RWPE1 (cell line): ENCODE measurements around the gene GTF2E1.
"Not testable (repeated sequence)": the region's sequence is repeated elsewhere in the genome, so short reads cannot be mapped to it uniquely, and the experiment has no call there.

Source experiments
- CTCF ChIA-PET: fragments of 350-600 bp; sonication (Branson Sonifier 250); formaldehyde crosslinking; extraction: SDS; loops from one replicate; lab custom pipeline; 2021; lab: Yijun Ruan, JAX
- POLR2A ChIA-PET: fragments of 400-600 bp; formaldehyde crosslinking; extraction: SDS; loops from one replicate; lab custom pipeline; 2020; ENCODE audit warnings: antibody characterized with exemption; ENCODE audit not compliant: low non-redundant PET; lab: Yijun Ruan, JAX
- DNase-seq: peaks from one replicate; pipeline ENCODE4 v3.0.0; 2012; ENCODE audit warnings: low spot score
- H3K27ac ChIP-seq: fragments of 450-650 bp; 2 replicates; pipeline ENCODE4 v1.5.1; 2017
- CTCF ChIP-seq: fragments of 450-650 bp; conservative IDR thresholded peaks from 2 replicates; pipeline ENCODE4 v1.5.1; 2017; ENCODE audit warnings: low read depth, mild to moderate bottlenecking

GTF2E1 gene

GRCh38 chr3:120773932-120774331 lies 31.4 kb downstream of the GTF2E1 start:
- ChIA-PET POLR2A (no interaction called here), CTCF (no interaction called here)
- no peak for TF ChIP-seq CTCF
- H3K27ac ChIP-seq, result no peak overlapping the region
- DNase-seq, result no peak

GRCh38 chr3:120775411-120775810 lies 32.9 kb downstream of the GTF2E1 start:
- ChIA-PET CTCF (no interaction called here), POLR2A (no interaction called here)
- H3K27ac ChIP-seq, result no peak overlapping the region
- no peak for DNase-seq
- TF ChIP-seq CTCF, result no peak

GRCh38 chr3:120778776-120779175 lies 36.2 kb downstream of the GTF2E1 start:
- H3K27ac ChIP-seq, result no peak overlapping the region
- TF ChIP-seq CTCF, result no peak
- no peak for DNase-seq
- ChIA-PET POLR2A (no interaction called here), CTCF (interaction anchor here (0.6 kb wide), 1 partner anchor 552 kb away, joined by 7 read pairs; no protein-coding TSS in a partner anchor)

- POLR2A ChIA-PET, result no interaction called here
- no peak for TF ChIP-seq CTCF
- DNase-seq, result peak; percentile 72
- H3K27ac ChIP-seq, result peak overlapping the region; percentile 55
- CTCF ChIA-PET, result no interaction called here
Observed at GRCh38 chr3:120780977-120781376, 38.4 kb downstream of the GTF2E1 start.

GRCh38 chr3:120785832-120786231 lies 43.3 kb downstream of the GTF2E1 start:
- H3K27ac ChIP-seq, CTCF ChIA-PET, DNase-seq, POLR2A ChIA-PET: not testable (repeated sequence)

- H3K27ac ChIP-seq, result no peak overlapping the region
- ChIA-PET POLR2A (no interaction called here), CTCF (no interaction called here)
- no peak for DNase-seq
- TF ChIP-seq CTCF, result no peak
Observed at GRCh38 chr3:120791010-120791409, 48.5 kb downstream of the GTF2E1 start.

- ChIA-PET POLR2A (no interaction called here), CTCF (interaction anchor here (0.7 to 1.7 kb wide), 2 partner anchors 231 to 233 kb away, joined by 3 to 4 read pairs; no protein-coding TSS in a partner anchor)
- H3K27ac ChIP-seq, result no peak overlapping the region
- no peak for TF ChIP-seq CTCF
- DNase-seq, result peak; percentile 55
Observed at GRCh38 chr3:120791913-120792312, 49.4 kb downstream of the GTF2E1 start.
